IPS DF 19.7 (cell line): ENCODE data around the gene GYPC.
"Not testable (repeated sequence)": the region's sequence is repeated elsewhere in the genome, so short reads cannot be mapped to it uniquely, and the experiment has no call there.

Experiments used
- DNase-seq: peaks from one replicate; pipeline ENCODE4 v3.0.0-alpha.2; 2013; ENCODE audit warnings: low read depth, low spot score

Gene GYPC, protein sequence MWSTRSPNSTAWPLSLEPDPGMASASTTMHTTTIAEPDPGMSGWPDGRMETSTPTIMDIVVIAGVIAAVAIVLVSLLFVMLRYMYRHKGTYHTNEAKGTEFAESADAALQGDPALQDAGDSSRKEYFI

DNA sequence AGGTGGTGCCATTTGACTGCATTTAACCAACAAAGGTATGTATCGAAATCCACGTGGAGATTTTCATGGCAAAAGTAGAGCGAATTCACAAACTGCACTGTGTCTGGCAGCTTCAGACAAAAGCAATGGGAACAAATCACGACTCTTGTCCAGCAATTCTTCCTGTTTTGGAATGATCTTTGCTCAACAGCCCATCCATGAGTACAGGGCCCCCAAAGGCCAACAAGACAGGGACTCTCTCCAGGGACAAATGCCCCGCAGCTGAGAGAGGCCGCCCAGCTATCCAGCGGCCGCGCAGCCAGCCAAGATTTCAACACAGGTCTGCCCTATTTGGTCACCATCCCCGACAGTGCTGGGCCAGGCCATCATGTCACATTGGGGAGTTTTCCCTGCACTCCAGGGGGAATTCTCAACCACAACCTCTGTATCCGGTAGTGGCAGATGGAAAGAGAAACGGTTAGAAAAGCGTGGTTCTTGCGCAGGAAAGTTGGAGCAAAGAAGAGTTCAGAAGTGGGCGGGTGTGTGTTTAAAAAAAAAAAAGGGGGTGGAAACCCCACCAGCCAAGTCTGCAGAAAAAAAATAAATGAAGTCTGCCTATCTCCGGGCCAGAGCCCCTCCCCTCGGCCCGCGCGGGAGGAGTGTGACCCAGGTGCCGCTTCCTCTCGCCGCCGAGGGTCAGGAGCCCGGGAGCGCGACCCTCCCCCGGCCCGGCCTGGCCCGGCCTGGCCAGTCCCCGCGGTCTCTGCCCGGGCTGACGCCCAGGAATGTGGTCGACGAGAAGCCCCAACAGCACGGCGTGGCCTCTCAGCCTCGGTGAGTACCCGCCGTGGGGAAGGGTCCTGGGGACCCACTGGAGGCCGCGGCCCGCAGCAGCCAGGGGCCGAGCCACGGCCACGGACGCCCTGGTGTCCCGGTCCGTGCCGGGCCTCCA, at the start of gene GYPC:
TSS of gene GYPC (plus strand) at position 659 of the 931 bp plus-strand sequence. CDS start at position 765, 106 bp downstream.
- no peak for DNase-seq

- DNase-seq = no peak
These were observed 41.3 kb upstream of the GYPC start for GRCh38 chr2:126614524-126615227.

- DNase-seq = no peak
These were observed 39.3 kb upstream of the GYPC start for GRCh38 chr2:126616606-126617069.

- no peak for DNase-seq
These were observed 35.7 kb upstream of the GYPC start for GRCh38 chr2:126620302-126620701.

DNA sequence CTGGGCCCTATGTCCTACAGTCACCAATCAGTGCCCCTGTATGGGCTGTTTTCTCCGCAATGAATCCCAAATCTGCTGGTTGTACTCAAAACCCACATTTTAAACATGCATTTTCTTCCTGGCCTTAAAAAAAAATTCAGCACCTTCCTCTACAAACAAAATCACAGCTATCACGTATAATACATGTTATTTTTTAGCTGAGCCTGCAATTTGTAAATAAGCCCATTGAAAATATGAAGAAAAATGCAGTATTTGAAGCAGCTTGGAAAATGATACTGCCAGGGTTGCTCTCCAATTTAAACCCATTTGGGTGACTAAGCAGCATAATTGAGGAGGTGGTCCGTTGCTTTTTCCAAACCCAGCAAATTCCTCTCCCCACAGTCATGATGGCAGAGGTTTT, 33.0 kb upstream of the GYPC start:
- DNase-seq = no peak

DNA sequence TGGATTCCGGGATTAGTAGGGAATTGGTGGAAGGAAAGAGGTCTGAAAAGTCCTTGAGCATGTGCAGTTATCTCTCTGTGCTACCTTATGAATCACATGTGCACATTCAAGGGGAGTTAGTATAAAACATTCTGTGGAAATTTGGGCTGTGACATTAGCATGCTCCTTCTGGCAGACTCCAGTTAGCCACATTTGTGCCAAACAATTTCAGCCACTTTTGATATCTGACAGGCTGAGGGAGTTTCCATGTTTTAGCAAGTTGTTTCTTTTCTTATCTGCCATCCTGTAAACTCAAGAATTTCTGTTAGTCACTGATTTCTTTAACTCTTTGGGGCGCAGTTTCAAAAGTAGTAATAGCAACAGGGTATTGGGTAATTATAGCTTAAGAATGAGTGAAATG, 28.3 kb upstream of the GYPC start:
- no peak for DNase-seq

- DNase-seq = no peak
These were observed 21.6 kb upstream of the GYPC start for GRCh38 chr2:126634273-126634861.

DNA sequence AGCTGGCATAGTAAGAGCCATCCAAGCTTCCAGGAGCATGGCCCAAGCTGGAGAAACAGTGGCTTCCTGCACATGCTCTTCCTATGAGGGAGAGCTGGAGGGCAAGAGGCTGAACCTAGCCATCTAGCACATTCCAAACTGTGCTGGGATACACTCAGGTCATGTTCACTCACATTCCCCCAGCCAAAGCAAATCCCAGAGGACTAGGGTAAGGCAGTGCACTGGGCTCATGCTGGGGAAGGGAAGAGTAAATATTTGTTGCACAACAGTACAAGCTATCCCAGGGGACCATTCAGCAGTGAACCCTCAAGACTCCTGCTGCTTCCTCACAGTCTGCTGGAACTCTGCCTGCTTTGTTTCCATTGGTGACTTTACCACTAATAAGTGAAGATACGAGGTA, 20.7 kb upstream of the GYPC start:
- DNase-seq = no peak

GRCh38 chr2:126635736-126636135, 20.2 kb upstream of the GYPC start:
- no peak for DNase-seq

DNA sequence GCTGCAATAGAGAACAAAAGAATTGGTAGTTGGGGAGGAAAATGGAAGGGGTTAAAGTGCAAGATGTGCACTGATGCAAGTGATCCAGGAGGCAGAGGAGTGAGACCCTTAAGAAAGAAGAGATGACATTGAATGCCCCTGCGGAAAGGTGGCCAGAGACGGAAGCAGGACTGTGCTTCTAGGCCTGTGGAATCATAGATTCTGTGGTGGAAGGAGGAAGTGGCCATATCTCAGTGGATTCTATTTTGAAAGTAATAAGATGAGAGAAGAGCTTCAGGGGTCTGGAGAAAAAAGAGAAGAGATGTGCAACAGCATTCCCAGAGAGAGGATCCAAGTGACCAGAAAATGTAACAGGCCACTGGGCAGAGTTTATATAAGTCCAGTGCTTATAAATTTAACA, 18.6 kb upstream of the GYPC start:
- no peak for DNase-seq

DNA sequence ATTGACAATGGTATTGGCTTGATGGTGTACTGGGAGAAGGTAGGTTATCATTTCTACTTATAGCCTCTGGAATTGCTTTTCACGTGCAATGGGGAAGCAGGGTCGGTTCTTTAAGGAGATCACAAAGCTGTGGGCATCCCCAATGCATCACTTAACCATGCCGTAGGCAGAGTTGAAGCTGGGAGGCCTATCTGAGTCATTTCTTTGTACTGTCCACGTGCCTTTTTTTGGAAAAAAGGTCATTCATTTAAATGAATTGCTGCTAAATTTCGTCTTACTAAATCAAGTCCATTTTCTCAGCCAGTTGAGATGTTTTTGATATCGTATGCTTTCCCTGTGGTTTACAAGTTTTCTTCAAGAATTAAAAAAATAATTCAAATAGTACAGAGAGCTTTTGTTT, 17.2 kb upstream of the GYPC start:
- no peak for DNase-seq

- no peak for DNase-seq
These were observed 16.7 kb upstream of the GYPC start for GRCh38 chr2:126639276-126639675.

DNA sequence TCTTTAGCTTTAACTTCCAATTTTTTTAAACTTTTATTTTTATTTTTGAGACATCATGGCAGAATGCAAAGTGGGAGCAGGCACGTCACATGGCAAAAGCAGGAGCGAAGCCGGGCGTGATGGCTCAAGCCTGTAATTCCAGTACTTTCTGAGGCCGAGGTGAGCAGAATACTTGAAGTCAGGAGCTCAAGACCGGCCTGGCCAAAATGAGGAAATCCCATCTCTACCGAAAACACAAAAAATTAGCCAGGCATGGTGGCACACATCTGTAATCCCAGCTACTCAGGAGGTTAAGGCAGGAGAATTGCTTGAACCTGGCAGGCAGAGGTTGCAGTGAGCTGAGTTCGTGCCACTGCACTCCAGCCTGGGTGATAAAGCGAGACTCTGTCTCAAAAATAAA, 14.7 kb upstream of the GYPC start:
- DNase-seq = not testable (repeated sequence)

GRCh38 chr2:126642031-126642430, 13.9 kb upstream of the GYPC start:
- DNase-seq = no peak

DNA sequence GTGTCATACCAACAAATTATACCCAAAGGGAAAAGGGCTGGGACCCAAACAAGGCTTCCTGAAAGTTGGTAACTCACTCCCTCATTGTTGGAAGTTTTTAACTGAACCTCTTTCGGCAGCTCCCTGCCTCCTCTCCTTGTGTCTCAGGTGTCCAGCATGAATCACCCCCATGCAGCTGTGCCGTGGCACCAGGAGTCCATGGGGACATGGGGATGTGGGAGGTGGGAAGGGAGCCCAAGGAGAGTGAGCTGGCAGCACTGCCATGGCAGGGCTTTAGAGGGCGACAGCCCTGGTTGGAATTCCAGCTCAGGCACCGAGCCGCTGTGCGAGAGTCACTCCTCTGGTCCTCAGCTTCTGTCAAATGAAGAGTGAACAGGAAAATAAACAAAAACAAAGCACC, 12.5 kb upstream of the GYPC start:
- DNase-seq = no peak

- DNase-seq = no peak
These were observed 12.0 kb upstream of the GYPC start for GRCh38 chr2:126643972-126644371.

GRCh38 chr2:126644630-126645191, 11.2 kb upstream of the GYPC start:
- no peak for DNase-seq

DNA sequence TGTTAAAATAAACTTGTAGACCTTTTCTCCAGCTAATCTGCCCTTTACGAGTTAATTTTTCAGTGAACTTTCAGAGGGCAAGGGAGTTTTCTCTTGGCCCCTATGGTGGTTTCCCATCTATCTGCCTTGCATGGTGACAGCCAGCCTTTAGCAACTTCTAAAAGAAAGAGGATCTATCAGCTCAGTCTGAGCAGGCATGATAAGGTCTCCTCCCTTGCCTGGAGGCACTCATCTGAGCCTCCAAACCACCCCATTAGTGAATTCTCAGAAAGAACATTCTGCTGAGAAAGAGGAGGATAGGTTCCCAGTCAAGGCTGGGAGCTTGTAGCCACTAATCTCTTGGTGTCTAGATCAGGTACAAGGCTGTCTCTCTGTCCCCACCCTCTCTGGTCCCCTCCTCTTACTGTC, 10.7 kb upstream of the GYPC start:
- DNase-seq = no peak

DNA sequence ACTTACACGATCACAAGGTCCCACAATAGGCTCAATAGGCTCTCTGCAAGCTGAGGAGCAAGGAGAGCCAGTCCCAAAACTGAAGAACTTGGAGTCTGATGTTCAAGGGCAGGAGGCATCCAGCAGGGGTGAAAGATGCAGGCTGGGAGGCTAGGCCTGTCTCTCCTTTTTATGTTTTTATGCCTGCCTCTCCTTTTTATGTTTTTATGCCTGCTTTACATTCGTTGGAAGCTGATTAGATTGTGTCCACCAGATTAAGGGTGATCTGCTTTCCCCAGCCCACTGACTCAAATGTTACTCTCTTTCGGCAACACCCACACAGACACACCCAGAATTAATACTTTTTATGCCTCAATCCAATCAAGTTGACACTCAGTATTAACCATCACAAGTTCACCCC, 9.9 kb upstream of the GYPC start:
- no peak for DNase-seq

GRCh38 chr2:126647714-126648344, 8.1 kb upstream of the GYPC start:
- not testable (repeated sequence) for DNase-seq

GRCh38 chr2:126648345-126648786, 7.6 kb upstream of the GYPC start:
- not testable (repeated sequence) for DNase-seq
